Activated CD4-positive, alpha-beta T cell treated with anti-CD3 and anti-CD28 coated beads for 36 hours (primary cell): ENCODE measurements around the gene BCAR1. TPM values are rescaled to one million over a fixed set of nuclear protein-coding genes. Genes with fewer than 3 reads are reported as not detected.
A peak's percentile ranks its signal among the peaks of the same experiment; 100 is the strongest.

ENCODE experiments used
- ATAC-seq: fragments of 200-7000 bp; cut with Tn5 transposase; one replicate; pipeline ENCODE4 v1.10.0; 2021; ENCODE audit warnings: mild to moderate bottlenecking, moderate library complexity
- CTCF ChIA-PET: fragments of 350-600 bp; sonication (Branson Sonifier 250); formaldehyde crosslinking; loops from one replicate; lab custom pipeline; 2021; ENCODE audit warnings: antibody characterized with exemption; lab: Charles Lee
- POLR2A ChIA-PET: fragments of 350-600 bp; sonication (Branson Sonifier 250); formaldehyde crosslinking; loops from one replicate; lab custom pipeline; 2021; ENCODE audit warnings: antibody characterized with exemption, inconsistent platforms; lab: Charles Lee
- DNase-seq: peaks from one replicate; pipeline ENCODE4 v3.0.0-alpha.2; 2020
- H3K27ac Mint-ChIP-seq: one replicate; pipeline ENCODE4 v1.8.0; 2021; ENCODE audit warnings: mixed read lengths
- H3K27me3 Mint-ChIP-seq: one replicate; pipeline ENCODE4 v1.8.0; 2021; ENCODE audit warnings: mixed read lengths
- H3K36me3 Mint-ChIP-seq: one replicate; pipeline ENCODE4 v1.8.0; 2021; ENCODE audit warnings: low read depth, mixed read lengths
- H3K4me1 Mint-ChIP-seq: one replicate; pipeline ENCODE4 v1.8.0; 2021; ENCODE audit warnings: mixed read lengths
- H3K4me3 Mint-ChIP-seq: one replicate; pipeline ENCODE4 v1.8.0; 2021; ENCODE audit warnings: mild to moderate bottlenecking, moderate library complexity, mixed read lengths
- H3K9me3 Mint-ChIP-seq: one replicate; pipeline ENCODE4 v1.8.0; 2021; ENCODE audit warnings: low read depth, mixed read lengths
- intact Hi-C, 2 experiments: fragments of 100-400 bp; cut with DNase I in 1 of 2; cut with micrococcal nuclease in 1 of 2; formaldehyde crosslinking; loops; one replicate each; pipeline versions ENCODE4 v1.14.2 to v1.15.1; 2022 to 2024; cut with DNase I, micrococcal nuclease
- total RNA-seq, 2 experiments: library from RNA; stranded (reverse); gene quantifications; one replicate each; pipeline ENCODE4 v1.2.3, GENCODE V29; 2021

Gene BCAR1
- total RNA-seq, 2 experiments from 2014 or later = 0.98 to 1.7 TPM

- intact Hi-C loops = no loop called here
- peaks cover 5% of the 10 kb centered on the region for H3K4me1 Mint-ChIP-seq
- H3K9me3 Mint-ChIP-seq = no peaks in the 10 kb centered on the region
- ATAC-seq (no peak), DNase-seq (no peak)
- POLR2A ChIA-PET = no interaction called here
- H3K27ac Mint-ChIP-seq = no peak overlapping the region
- peaks cover 20% of the 10 kb centered on the region for H3K27me3 Mint-ChIP-seq
- H3K36me3 Mint-ChIP-seq = no peaks in the 10 kb centered on the region
- no peak overlapping the region for H3K4me3 Mint-ChIP-seq
- CTCF ChIA-PET = interaction anchor here (0.6 kb wide), 1 partner anchor 119 kb away, joined by 4 read pairs; no protein-coding TSS in a partner anchor
Observed at GRCh38 chr16:75267631-75268264, 16.3 kb upstream of the BCAR1 start.

- H3K4me1 Mint-ChIP-seq = peaks cover 5% of the 10 kb centered on the region
- CTCF ChIA-PET = interaction anchor here (0.7 to 1.1 kb wide), 2 partner anchors 68 to 116 kb away, joined by 3 to 4 read pairs; no protein-coding TSS in a partner anchor
- DNase-seq (no peak), ATAC-seq (no peak)
- H3K27ac Mint-ChIP-seq = no peak overlapping the region
- no peaks in the 10 kb centered on the region for H3K36me3 Mint-ChIP-seq
- H3K9me3 Mint-ChIP-seq = no peaks in the 10 kb centered on the region
- intact Hi-C loops = no loop called here
- POLR2A ChIA-PET = no interaction called here
- H3K27me3 Mint-ChIP-seq = peaks cover 20% of the 10 kb centered on the region
- peak overlapping the region; percentile 62 for H3K4me3 Mint-ChIP-seq
Observed at GRCh38 chr16:75266738-75267630, 15.6 kb upstream of the BCAR1 start.

GRCh38 chr16:75265911-75266701 is 14.7 kb upstream of the BCAR1 start:
- H3K9me3 Mint-ChIP-seq = no peaks in the 10 kb centered on the region
- peak overlapping the region; percentile 62 for H3K4me3 Mint-ChIP-seq
- no peak overlapping the region for H3K27ac Mint-ChIP-seq
- intact Hi-C loops = no loop called here
- H3K36me3 Mint-ChIP-seq = no peaks in the 10 kb centered on the region
- DNase-seq = peak; percentile 52
- CTCF ChIA-PET = interaction anchor here (0.7 to 1.1 kb wide), 3 partner anchors 67 to 119 kb away, joined by 3 to 4 read pairs (median 4); no protein-coding TSS in a partner anchor
- H3K4me1 Mint-ChIP-seq = peaks cover 5% of the 10 kb centered on the region
- H3K27me3 Mint-ChIP-seq = peaks cover 20% of the 10 kb centered on the region
- POLR2A ChIA-PET = interaction anchor here (0.5 kb wide), 1 partner anchor 10 kb away, joined by 4 read pairs; no protein-coding TSS in a partner anchor
- peak; percentile 52 for ATAC-seq

GRCh38 chr16:75264999-75265910 is 13.8 kb upstream of the BCAR1 start:
- intact Hi-C loops = no loop called here
- CTCF ChIA-PET = interaction anchor here (0.7 kb wide), 1 partner anchor 120 kb away, joined by 4 read pairs; no protein-coding TSS in a partner anchor
- H3K36me3 Mint-ChIP-seq = no peaks in the 10 kb centered on the region
- H3K9me3 Mint-ChIP-seq = no peaks in the 10 kb centered on the region
- H3K27me3 Mint-ChIP-seq = peaks cover 20% of the 10 kb centered on the region
- DNase-seq (peak; percentile 15), ATAC-seq (peak; percentile 17)
- no peak overlapping the region for H3K4me3 Mint-ChIP-seq
- H3K27ac Mint-ChIP-seq = no peak overlapping the region
- POLR2A ChIA-PET = interaction anchor here (0.5 kb wide), 1 partner anchor 11 kb away, joined by 4 read pairs; no protein-coding TSS in a partner anchor
- H3K4me1 Mint-ChIP-seq = peaks cover 5% of the 10 kb centered on the region

- intact Hi-C loops = no loop called here
- DNase-seq (no peak), ATAC-seq (no peak)
- H3K27me3 Mint-ChIP-seq = peaks cover 20% of the 10 kb centered on the region
- POLR2A ChIA-PET = no interaction called here
- H3K9me3 Mint-ChIP-seq = no peaks in the 10 kb centered on the region
- no peaks in the 10 kb centered on the region for H3K36me3 Mint-ChIP-seq
- CTCF ChIA-PET = no interaction called here
- H3K4me3 Mint-ChIP-seq = peak overlapping the region; percentile 22
- H3K27ac Mint-ChIP-seq = no peak overlapping the region
- H3K4me1 Mint-ChIP-seq = peaks cover 5% of the 10 kb centered on the region
Observed at GRCh38 chr16:75264457-75264998, 13.1 kb upstream of the BCAR1 start.

- H3K4me3 Mint-ChIP-seq = peak overlapping the region; percentile 22
- H3K27me3 Mint-ChIP-seq = peaks cover 20% of the 10 kb centered on the region
- intact Hi-C loops = no loop called here
- no peaks in the 10 kb centered on the region for H3K36me3 Mint-ChIP-seq
- CTCF ChIA-PET = no interaction called here
- H3K4me1 Mint-ChIP-seq = peaks cover 5% of the 10 kb centered on the region
- ATAC-seq (no peak), DNase-seq (no peak)
- H3K27ac Mint-ChIP-seq = no peak overlapping the region
- POLR2A ChIA-PET = no interaction called here
- no peaks in the 10 kb centered on the region for H3K9me3 Mint-ChIP-seq
Observed at GRCh38 chr16:75263963-75264445, 12.6 kb upstream of the BCAR1 start.

- Mint-ChIP-seq H3K27me3 (peaks cover 20% of the 10 kb centered on the region), H3K27ac (no peak overlapping the region), H3K4me3 (no peak overlapping the region), H3K9me3 (no peaks in the 10 kb centered on the region), H3K4me1 (peaks cover 5% of the 10 kb centered on the region), H3K36me3 (no peaks in the 10 kb centered on the region)
- ChIA-PET CTCF (no interaction called here), POLR2A (no interaction called here)
- peak; percentile 7 for DNase-seq
- no peak for ATAC-seq
- intact Hi-C loops = no loop called here
Observed at GRCh38 chr16:75263291-75263962, 12.0 kb upstream of the BCAR1 start.

- ChIA-PET CTCF (no interaction called here), POLR2A (no interaction called here)
- peaks cover 5% of the 10 kb centered on the region for H3K4me1 Mint-ChIP-seq
- no peak for ATAC-seq
- peaks cover 24% of the 10 kb centered on the region for H3K27me3 Mint-ChIP-seq
- DNase-seq = no peak
- no peak overlapping the region for H3K4me3 Mint-ChIP-seq
- H3K9me3 Mint-ChIP-seq = no peaks in the 10 kb centered on the region
- intact Hi-C loops = no loop called here
- no peaks in the 10 kb centered on the region for H3K36me3 Mint-ChIP-seq
- H3K27ac Mint-ChIP-seq = no peak overlapping the region
Observed at GRCh38 chr16:75262800-75263127, 11.3 kb upstream of the BCAR1 start.

GRCh38 chr16:75262104-75262799 is 10.8 kb upstream of the BCAR1 start:
- CTCF ChIA-PET = interaction anchor here (0.6 kb wide), 1 partner anchor 159 kb away, joined by 3 read pairs; no protein-coding TSS in a partner anchor
- ATAC-seq (no peak), DNase-seq (peak; percentile 8)
- H3K9me3 Mint-ChIP-seq = no peaks in the 10 kb centered on the region
- no peaks in the 10 kb centered on the region for H3K36me3 Mint-ChIP-seq
- peaks cover 24% of the 10 kb centered on the region for H3K27me3 Mint-ChIP-seq
- intact Hi-C loops = no loop called here
- POLR2A ChIA-PET = no interaction called here
- H3K27ac Mint-ChIP-seq = no peak overlapping the region
- no peak overlapping the region for H3K4me3 Mint-ChIP-seq
- H3K4me1 Mint-ChIP-seq = peaks cover 5% of the 10 kb centered on the region
